Activated naive CD8-positive, alpha-beta T cell treated with anti-CD3 and anti-CD28 coated beads, Interleukin-2, amount 50 U/mL, for 24 hours (primary cell): ENCODE results near the gene TMEM185B.
A peak's percentile ranks its signal among the peaks of the same experiment; 100 is the strongest.

ENCODE experiments used
- ATAC-seq: fragments of 150-1000 bp; cut with Tn5 transposase; one replicate; pipeline ENCODE4 v1.10.0; 2021
- DNase-seq: peaks from one replicate; pipeline ENCODE4 v3.0.0; 2021
- H3K27ac Mint-ChIP-seq: one replicate; pipeline ENCODE4 v1.8.0; 2021; ENCODE audit warnings: mild to moderate bottlenecking, mixed read lengths
- H3K27me3 Mint-ChIP-seq: one replicate; pipeline ENCODE4 v1.8.0; 2021; ENCODE audit warnings: mixed read lengths
- H3K36me3 Mint-ChIP-seq: one replicate; pipeline ENCODE4 v1.8.0; 2021; ENCODE audit warnings: low read depth, mixed read lengths
- H3K4me1 Mint-ChIP-seq: one replicate; pipeline ENCODE4 v1.8.0; 2021; ENCODE audit warnings: mixed read lengths
- H3K4me3 Mint-ChIP-seq: one replicate; pipeline ENCODE4 v1.8.0; 2021; ENCODE audit warnings: mild to moderate bottlenecking, moderate library complexity, mixed read lengths
- H3K9me3 Mint-ChIP-seq: one replicate; pipeline ENCODE4 v1.8.0; 2021; ENCODE audit warnings: mixed read lengths

The TMEM185B gene

DNA sequence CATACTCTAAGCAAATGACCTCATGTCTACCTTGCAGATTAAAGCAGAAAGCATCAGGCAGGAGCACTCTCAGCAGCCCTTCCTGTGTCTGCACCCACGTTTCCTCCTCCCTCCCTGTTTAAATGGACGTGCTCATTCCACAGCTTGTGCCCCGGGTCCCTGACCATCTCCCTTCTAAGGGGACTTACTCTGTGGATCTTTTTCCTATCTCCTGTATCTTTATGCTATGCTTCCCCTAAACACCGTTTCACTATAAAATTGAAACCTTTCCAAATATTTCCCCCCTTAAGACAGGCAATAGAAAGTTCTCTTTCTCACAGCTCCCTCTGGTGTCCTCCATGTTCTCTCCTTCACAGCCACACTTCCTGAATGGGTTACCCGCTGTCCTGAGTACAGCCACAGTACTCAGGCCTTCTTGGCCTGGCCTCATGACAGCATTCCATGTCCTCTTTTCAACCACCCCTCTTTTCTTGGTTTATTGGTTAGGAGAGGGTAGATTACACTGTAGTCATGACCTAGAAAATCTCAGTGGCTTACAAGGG is 41.1 kb downstream of the TMEM185B start:
- H3K9me3 Mint-ChIP-seq, result no peaks in the 10 kb centered on the region

GRCh38 chr2:120180066-120180465 is 43.1 kb downstream of the TMEM185B start:
- Mint-ChIP-seq H3K4me1 (peaks cover 54% of the 10 kb centered on the region), H3K27ac (no peak overlapping the region), H3K4me3 (no peak overlapping the region), H3K27me3 (no peaks in the 10 kb centered on the region), H3K9me3 (no peaks in the 10 kb centered on the region), H3K36me3 (peaks cover 2% of the 10 kb centered on the region)
- no peak for DNase-seq
- ATAC-seq, result no peak

More for the DNA sequence above, 41.1 kb downstream of the TMEM185B start:
- H3K36me3 Mint-ChIP-seq, result peaks cover 2% of the 10 kb centered on the region
- no peak for DNase-seq
- no peak for ATAC-seq
- peaks cover 38% of the 10 kb centered on the region for H3K4me1 Mint-ChIP-seq
- H3K4me3 Mint-ChIP-seq, result peak overlapping the region; percentile 29
- H3K27ac Mint-ChIP-seq, result peak overlapping the region; percentile 58
- no peaks in the 10 kb centered on the region for H3K27me3 Mint-ChIP-seq

- Mint-ChIP-seq H3K4me3 (no peak overlapping the region), H3K4me1 (peaks cover 58% of the 10 kb centered on the region), H3K36me3 (peaks cover 2% of the 10 kb centered on the region), H3K27ac (no peak overlapping the region), H3K9me3 (no peaks in the 10 kb centered on the region), H3K27me3 (no peaks in the 10 kb centered on the region)
- ATAC-seq, result no peak
- no peak for DNase-seq
These were observed 43.8 kb downstream of the TMEM185B start for GRCh38 chr2:120179396-120179795.

DNA sequence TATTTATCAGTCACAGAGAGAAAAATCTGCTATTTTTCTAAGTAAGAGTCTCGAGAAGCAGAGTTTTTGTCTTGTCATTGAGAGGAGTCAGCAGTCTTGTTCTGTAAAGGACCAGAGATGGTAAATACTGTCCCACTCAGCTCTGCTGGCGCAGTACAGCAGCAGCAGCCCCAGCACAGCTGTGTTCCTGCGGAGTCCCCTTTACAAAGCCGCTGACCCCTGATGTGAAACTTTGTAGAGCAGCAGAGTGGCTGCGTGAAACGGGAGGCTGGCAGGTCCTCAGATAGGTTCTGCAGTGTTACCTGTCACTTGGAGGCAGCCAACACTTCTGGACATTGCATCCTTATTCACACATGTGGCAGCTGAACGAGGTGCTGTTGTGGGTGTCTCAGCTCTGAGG is 45.2 kb downstream of the TMEM185B start:
- peak overlapping the region; percentile 90 for H3K4me3 Mint-ChIP-seq
- peaks cover 2% of the 10 kb centered on the region for H3K36me3 Mint-ChIP-seq
- H3K9me3 Mint-ChIP-seq, result no peaks in the 10 kb centered on the region
- H3K4me1 Mint-ChIP-seq, result peaks cover 58% of the 10 kb centered on the region
- ATAC-seq, result no peak
- DNase-seq, result no peak
- no peaks in the 10 kb centered on the region for H3K27me3 Mint-ChIP-seq
- H3K27ac Mint-ChIP-seq, result peak overlapping the region; percentile 93

DNA sequence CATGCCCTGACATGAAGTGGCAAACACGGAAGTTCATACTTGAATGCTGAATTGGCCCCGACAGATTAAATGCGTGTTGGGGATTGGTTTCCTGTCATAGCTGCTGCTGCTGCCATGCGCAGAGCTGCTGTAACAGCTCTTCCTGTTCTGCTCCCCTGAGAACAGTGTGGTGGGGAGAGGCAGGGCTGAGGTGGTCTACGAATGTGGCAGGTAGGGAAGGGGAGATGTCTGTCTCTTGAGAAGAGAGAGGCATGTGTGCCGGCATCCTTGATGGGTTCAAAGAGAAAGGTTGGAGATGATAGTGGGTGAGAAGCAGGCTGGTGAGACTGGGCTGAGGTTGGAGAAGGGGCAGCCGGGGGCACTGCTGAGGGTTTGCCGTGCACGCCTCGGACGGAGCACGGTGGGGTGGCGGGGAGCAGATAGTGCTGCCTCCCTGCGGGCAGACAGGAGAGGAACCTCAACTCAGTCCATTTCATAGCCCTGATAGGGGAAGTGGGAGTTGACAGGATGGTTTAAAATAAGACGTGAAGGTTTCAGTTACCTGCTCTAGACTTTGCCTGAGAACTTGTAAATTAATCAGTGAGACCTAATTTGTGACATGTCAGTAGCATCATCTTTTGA is 46.1 kb downstream of the TMEM185B start:
- ATAC-seq (peak; percentile 94), DNase-seq (peak; percentile 79)
- Mint-ChIP-seq H3K4me3 (peak overlapping the region; percentile 90), H3K4me1 (peaks cover 56% of the 10 kb centered on the region), H3K9me3 (no peaks in the 10 kb centered on the region), H3K27me3 (no peaks in the 10 kb centered on the region), H3K27ac (peak overlapping the region; percentile 93), H3K36me3 (peaks cover 2% of the 10 kb centered on the region)

DNA sequence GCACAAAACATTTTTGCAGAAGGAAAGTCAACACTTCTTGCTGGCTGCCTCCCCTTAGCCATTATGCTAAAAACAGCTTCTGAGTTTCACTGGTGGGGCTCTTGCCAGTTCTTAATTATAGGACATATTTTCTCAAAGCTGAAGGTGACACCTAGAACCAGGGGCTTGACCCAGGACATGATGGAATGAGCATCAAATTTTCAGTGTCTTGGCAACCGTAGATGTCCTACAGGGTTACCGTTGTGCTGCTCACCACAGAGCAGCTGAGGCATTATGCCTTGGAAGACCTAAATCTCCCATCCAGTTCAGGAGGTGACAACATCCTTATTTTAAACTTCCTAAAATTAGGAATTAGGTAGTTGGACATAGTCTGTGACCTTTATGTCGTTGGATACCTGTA is 46.7 kb downstream of the TMEM185B start:
- peak overlapping the region; percentile 90 for H3K4me3 Mint-ChIP-seq
- H3K4me1 Mint-ChIP-seq, result peaks cover 50% of the 10 kb centered on the region
- H3K27me3 Mint-ChIP-seq, result no peaks in the 10 kb centered on the region
- peak overlapping the region; percentile 93 for H3K27ac Mint-ChIP-seq
- no peaks in the 10 kb centered on the region for H3K9me3 Mint-ChIP-seq
- ATAC-seq, result no peak
- peaks cover 2% of the 10 kb centered on the region for H3K36me3 Mint-ChIP-seq
- no peak for DNase-seq

DNA sequence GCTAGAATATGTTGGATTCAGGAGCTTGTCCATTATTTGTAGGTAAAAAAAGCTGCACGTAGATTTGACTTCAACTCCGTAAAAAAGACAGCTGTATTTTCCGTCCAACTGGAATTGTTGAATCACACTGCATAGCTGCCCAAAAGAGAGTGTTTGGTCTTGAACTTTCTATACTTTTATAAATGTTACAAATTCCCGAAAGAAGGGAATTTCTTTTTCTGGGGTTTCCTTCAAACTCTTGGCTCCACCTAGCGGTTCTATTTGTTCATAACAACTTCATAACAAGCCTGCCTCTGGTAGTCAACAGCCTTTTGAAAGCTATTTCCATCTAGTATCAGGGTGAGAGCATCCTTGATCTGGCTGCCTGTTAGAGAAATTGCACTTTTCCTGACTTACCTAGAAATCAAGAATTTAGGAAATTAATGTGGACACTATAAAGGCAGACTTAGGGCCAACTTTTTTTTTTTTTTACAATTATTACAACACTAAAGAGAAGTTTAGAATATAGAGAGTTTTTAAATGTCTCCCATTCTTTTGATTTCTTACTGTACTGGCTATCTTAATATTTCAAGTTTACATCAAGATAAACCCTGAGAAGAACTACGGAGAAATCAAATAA is 48.1 kb downstream of the TMEM185B start:
- DNase-seq, result no peak
- Mint-ChIP-seq H3K4me1 (peaks cover 46% of the 10 kb centered on the region), H3K36me3 (peaks cover 2% of the 10 kb centered on the region), H3K9me3 (no peaks in the 10 kb centered on the region), H3K27me3 (no peaks in the 10 kb centered on the region), H3K4me3 (no peak overlapping the region), H3K27ac (peak overlapping the region; percentile 26)
- ATAC-seq, result no peak
